Mesenchymal stem cell (in vitro differentiated cells and primary cell): ENCODE measurements around the gene CHL1.

ENCODE experiments used
- DNase-seq: peaks from one replicate; pipeline ENCODE4 v3.0.0-alpha.2; 2013
- H2AFZ ChIP-seq: one replicate; pipeline ENCODE4 v1.6.1; 2013; ENCODE audit warnings: low read depth, mild to moderate bottlenecking, control low read depth, inconsistent platforms, low read length, moderate library complexity
- H2AK5ac ChIP-seq: 2 replicates; pipeline ENCODE4 v1.6.1; 2013; ENCODE audit warnings: low read length, moderate library complexity, mild to moderate bottlenecking, inconsistent platforms; ENCODE audit not compliant: severe bottlenecking
- H2BK120ac ChIP-seq: one replicate; pipeline ENCODE4 v1.6.1; 2013; ENCODE audit warnings: low read depth, mild to moderate bottlenecking, inconsistent platforms, low read length, moderate library complexity
- H2BK12ac ChIP-seq, 2 experiments: one replicate each; pipeline ENCODE4 v1.6.1; 2013; ENCODE audit warnings: inconsistent platforms in 2 of 2, low read length in 2 of 2, mild to moderate bottlenecking in 2 of 2, moderate library complexity in 2 of 2, control low read depth in 1 of 2
- H2BK15ac ChIP-seq: one replicate; pipeline ENCODE4 v1.6.1; 2013; ENCODE audit warnings: mild to moderate bottlenecking, low read depth, inconsistent platforms; ENCODE audit not compliant: poor library complexity, severe bottlenecking
- H2BK5ac ChIP-seq: 2 replicates; pipeline ENCODE4 v1.6.1; 2013; ENCODE audit warnings: low read depth, mild to moderate bottlenecking, low read length, control low read depth, inconsistent platforms; ENCODE audit not compliant: poor library complexity, severe bottlenecking
- H3K14ac ChIP-seq, 2 experiments: one replicate each; pipeline ENCODE4 v1.6.1; 2013; ENCODE audit warnings: inconsistent platforms in 2 of 2, low read length in 2 of 2, control low read depth in 1 of 2, mild to moderate bottlenecking in 1 of 2, moderate library complexity in 1 of 2
- H3K18ac ChIP-seq, 2 experiments: one replicate each; pipeline ENCODE4 v1.6.1; 2013; ENCODE audit warnings: inconsistent platforms in 2 of 2, low read length in 2 of 2, control low read depth in 1 of 2, low read depth in 1 of 2, mild to moderate bottlenecking in 1 of 2
- H3K23ac ChIP-seq, 2 experiments: one replicate each; pipeline ENCODE4 v1.6.1; 2013; ENCODE audit warnings: inconsistent platforms in 2 of 2, low read length in 2 of 2, mild to moderate bottlenecking in 2 of 2, moderate library complexity in 2 of 2, control low read depth in 1 of 2
- H3K27ac ChIP-seq: 2 replicates; pipeline ENCODE4 v1.5.1; 2013; ENCODE audit warnings: mild to moderate bottlenecking, moderate library complexity, low read length, control low read depth, inconsistent platforms; ENCODE audit not compliant: poor library complexity, severe bottlenecking
- H3K27me3 ChIP-seq, 2 experiments: 2 replicates each; pipeline versions ENCODE4 v1.6.1 to v1.7.0; 2013; ENCODE audit warnings: low read length in 2 of 2, mild to moderate bottlenecking in 2 of 2, moderate library complexity in 2 of 2, control low read depth in 1 of 2, inconsistent platforms in 1 of 2; ENCODE audit not compliant: control insufficient read depth in 1 of 2, insufficient read depth in 1 of 2
- H3K36me3 ChIP-seq, 2 experiments: 2 replicates each; pipeline versions ENCODE4 v1.6.1 to v1.7.0; 2013; ENCODE audit warnings: low read length in 2 of 2, control low read depth in 1 of 2, inconsistent platforms in 1 of 2, low read depth in 1 of 2, mild to moderate bottlenecking in 1 of 2; ENCODE audit not compliant: insufficient read depth in 2 of 2, control insufficient read depth in 1 of 2
- H3K4ac ChIP-seq, 2 experiments: one replicate each; pipeline ENCODE4 v1.6.1; 2013; ENCODE audit warnings: inconsistent platforms in 2 of 2, low read length in 2 of 2, mild to moderate bottlenecking in 2 of 2, moderate library complexity in 2 of 2, control low read depth in 1 of 2, low read depth in 1 of 2
- H3K4me1 ChIP-seq: 2 replicates; pipeline ENCODE4 v1.6.1; 2013; ENCODE audit warnings: low read depth, low read length, control low read depth; ENCODE audit not compliant: control insufficient read depth, insufficient read depth
- H3K4me2 ChIP-seq: 2 replicates; pipeline ENCODE4 v1.6.1; 2013; ENCODE audit warnings: low read length, mild to moderate bottlenecking, inconsistent platforms; ENCODE audit not compliant: poor library complexity, severe bottlenecking
- H3K4me3 ChIP-seq, 2 experiments: 2 replicates each; pipeline versions ENCODE4 v1.5.1 to v1.7.0; 2013; ENCODE audit warnings: low read length in 2 of 2, mild to moderate bottlenecking in 2 of 2, control low read depth in 1 of 2, low read depth in 1 of 2; ENCODE audit not compliant: insufficient read depth in 1 of 2
- H3K79me1 ChIP-seq: replicated peaks from 2 replicates; pipeline ENCODE4 v1.6.1; 2013; ENCODE audit warnings: mild to moderate bottlenecking, control low read depth, low read length, inconsistent platforms; ENCODE audit not compliant: poor library complexity, severe bottlenecking
- H3K9ac ChIP-seq: 2 replicates; pipeline ENCODE4 v1.7.0; 2013; ENCODE audit warnings: mild to moderate bottlenecking, low read length, moderate library complexity
- H3K9me3 ChIP-seq: 2 replicates; pipeline ENCODE4 v1.7.0; 2013; ENCODE audit warnings: mild to moderate bottlenecking, low read length; ENCODE audit not compliant: control insufficient read depth
- H4K8ac ChIP-seq: one replicate; pipeline ENCODE4 v1.6.1; 2013; ENCODE audit warnings: inconsistent platforms, mild to moderate bottlenecking, low read length, moderate library complexity
- H4K91ac ChIP-seq: one replicate; pipeline ENCODE4 v1.6.1; 2013; ENCODE audit warnings: mild to moderate bottlenecking, low read length, inconsistent platforms
- WGBS: methylation state at CpG from one replicate; pipeline ENCODE4 v1.1.7; 2013; ENCODE audit warnings: mixed read lengths; 5-methylcytosine and 5-hydroxymethylcytosine counted together

The CHL1 gene

DNA sequence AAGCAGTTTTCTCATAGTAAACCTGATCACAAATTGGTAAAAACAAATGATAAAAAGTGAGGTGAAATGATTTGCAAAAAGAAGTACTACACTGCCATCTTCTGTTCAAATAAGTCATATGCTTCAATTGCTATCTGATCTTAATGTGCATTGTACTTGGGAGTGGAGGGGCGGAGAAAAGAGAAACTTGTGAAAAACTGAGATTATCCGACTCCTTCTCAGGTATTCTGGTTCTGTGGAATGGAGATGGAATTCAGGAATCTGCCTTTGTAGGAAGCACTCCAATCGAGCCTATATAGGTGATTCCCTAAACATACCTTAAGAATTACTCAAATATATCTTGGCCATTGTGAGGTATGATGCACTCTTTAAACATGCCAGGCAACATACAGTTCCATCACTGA, 180.6 kb downstream of the CHL1 start:
- Histone ChIP-seq H2BK5ac (no peak overlapping the region), H3K18ac (no peak overlapping the region), H3K79me1 (no peaks in the 10 kb centered on the region), H3K9ac (peak overlapping the region; percentile 23), H3K27ac (no peak overlapping the region), H3K4me1 (no peaks in the 10 kb centered on the region), H3K23ac (no peak overlapping the region), H2BK12ac (no peak overlapping the region), H2AFZ (no peak overlapping the region), H4K8ac (no peak overlapping the region), H3K4me3 (peak overlapping the region in 1 of 2 experiments; percentile 46), H3K9me3 (no peaks in the 10 kb centered on the region), H2BK15ac (no peak overlapping the region), H3K4me2 (peak overlapping the region; percentile 39), H3K36me3 (no peaks in the 10 kb centered on the region), H3K14ac (no peak overlapping the region), H3K27me3 (peaks cover 0 to 23% of the 10 kb centered on the region in 2 experiments), H2BK120ac (no peak overlapping the region), H4K91ac (no peak overlapping the region), H2AK5ac (no peak overlapping the region), H3K4ac (no peak overlapping the region)
- peak; percentile 25 for DNase-seq
- no CpG with 5 or more reads among the region's 3 CpGs for WGBS

DNA sequence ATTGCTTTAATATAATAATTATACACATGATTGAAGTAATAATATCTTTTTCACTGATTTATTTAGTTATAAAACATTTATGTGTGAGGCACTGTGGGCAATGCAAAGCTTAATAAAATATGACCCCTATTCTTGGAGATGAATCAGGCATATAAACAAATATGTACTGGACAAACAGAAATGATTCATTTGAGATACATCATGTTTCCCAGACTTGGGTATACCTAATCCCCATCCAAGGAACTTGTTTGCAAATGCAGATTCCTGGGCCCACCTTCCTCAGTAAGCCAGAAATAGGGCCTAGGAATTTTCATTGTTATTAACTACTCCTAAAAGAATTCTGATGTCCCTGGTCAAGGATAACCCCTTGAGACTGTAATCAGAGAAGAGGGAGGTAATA, 184.2 kb downstream of the CHL1 start:
- Histone ChIP-seq H3K4me1 (no peaks in the 10 kb centered on the region), H2BK15ac (no peak overlapping the region), H2AFZ (no peak overlapping the region), H4K91ac (no peak overlapping the region), H3K9me3 (no peaks in the 10 kb centered on the region), H2BK120ac (no peak overlapping the region), H3K27me3 (peaks cover 0 to 21% of the 10 kb centered on the region in 2 experiments), H4K8ac (no peak overlapping the region), H3K14ac (no peak overlapping the region), H3K27ac (no peak overlapping the region), H2BK12ac (no peak overlapping the region), H3K23ac (no peak overlapping the region), H2AK5ac (no peak overlapping the region), H3K4ac (no peak overlapping the region), H3K79me1 (no peaks in the 10 kb centered on the region), H3K18ac (no peak overlapping the region), H3K4me2 (no peak overlapping the region), H3K36me3 (no peaks in the 10 kb centered on the region), H3K4me3 (no peak overlapping the region), H2BK5ac (no peak overlapping the region), H3K9ac (no peak overlapping the region)
- DNase-seq: no peak

DNA sequence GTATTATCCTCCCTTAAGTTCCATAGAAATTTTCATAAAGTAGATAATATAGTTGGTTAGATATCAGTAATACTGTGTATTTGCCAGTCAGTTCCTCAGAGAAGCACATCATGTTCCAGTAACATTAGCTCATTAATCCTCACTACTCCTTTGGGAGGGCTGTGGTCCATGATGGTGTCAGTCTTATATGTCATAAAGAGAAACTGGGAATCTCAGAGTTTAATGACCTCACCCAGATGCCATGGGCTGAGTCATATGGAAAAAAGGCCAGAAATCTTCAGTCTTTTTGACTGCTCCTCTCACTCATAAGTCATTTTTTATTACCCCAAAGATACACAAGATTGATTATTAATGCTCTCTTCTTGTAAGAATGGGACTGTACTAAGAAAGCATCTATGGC, 188.6 kb downstream of the CHL1 start:
- H3K9me3 ChIP-seq: no peaks in the 10 kb centered on the region
- no peak overlapping the region for H3K23ac ChIP-seq
- H3K9ac ChIP-seq: no peak overlapping the region
- H3K4ac ChIP-seq: no peak overlapping the region
- H3K36me3 ChIP-seq: no peaks in the 10 kb centered on the region
- no peak overlapping the region for H3K4me2 ChIP-seq
- H3K27ac ChIP-seq: no peak overlapping the region
- H3K4me3 ChIP-seq: no peak overlapping the region
- no peak overlapping the region for H2BK5ac ChIP-seq
- H3K79me1 ChIP-seq: no peaks in the 10 kb centered on the region
- DNase-seq: peak; percentile 37
- H3K18ac ChIP-seq: no peak overlapping the region
- H3K14ac ChIP-seq: no peak overlapping the region
- no peaks in the 10 kb centered on the region for H3K4me1 ChIP-seq
- no peak overlapping the region for H2BK15ac ChIP-seq
- peaks cover 0 to 8% of the 10 kb centered on the region in 2 experiments for H3K27me3 ChIP-seq
- no peak overlapping the region for H2AFZ ChIP-seq
- no peak overlapping the region for H4K8ac ChIP-seq
- no peak overlapping the region for H2BK12ac ChIP-seq
- H2BK120ac ChIP-seq: no peak overlapping the region
- no peak overlapping the region for H4K91ac ChIP-seq
- no peak overlapping the region for H2AK5ac ChIP-seq

DNA sequence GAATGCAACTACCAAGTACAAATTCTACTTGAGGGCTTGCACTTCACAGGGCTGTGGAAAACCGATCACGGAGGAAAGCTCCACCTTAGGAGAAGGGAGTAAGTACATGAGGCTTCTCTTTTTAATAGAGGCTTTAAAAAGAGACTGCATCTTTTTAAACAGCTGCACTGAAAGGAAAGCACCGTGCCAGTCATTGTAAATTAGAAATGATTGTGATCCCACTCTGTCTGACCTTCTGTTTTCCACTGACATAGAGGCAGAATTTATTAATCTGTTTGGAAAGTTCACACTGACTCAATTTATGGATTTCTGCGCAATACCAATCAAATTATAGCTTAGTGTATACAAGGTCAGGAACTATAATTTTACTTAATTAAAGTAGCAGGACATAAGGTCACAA, 198.2 kb downstream of the CHL1 start:
- Histone ChIP-seq H3K36me3 (no peaks in the 10 kb centered on the region), H3K4me3 (no peak overlapping the region), H3K9ac (no peak overlapping the region), H3K27me3 (no peaks in the 10 kb centered on the region), H3K23ac (no peak overlapping the region), H3K4me2 (no peak overlapping the region), H3K27ac (no peak overlapping the region), H3K18ac (no peak overlapping the region), H2AK5ac (no peak overlapping the region), H3K14ac (no peak overlapping the region), H3K4me1 (no peaks in the 10 kb centered on the region), H2BK12ac (no peak overlapping the region), H3K9me3 (no peaks in the 10 kb centered on the region), H2BK5ac (no peak overlapping the region), H2BK15ac (no peak overlapping the region), H4K8ac (no peak overlapping the region), H4K91ac (no peak overlapping the region), H2AFZ (no peak overlapping the region), H3K79me1 (no peaks in the 10 kb centered on the region), H2BK120ac (no peak overlapping the region), H3K4ac (no peak overlapping the region)
- no peak for DNase-seq
- 66% methylated on average over 3 of the region's 4 CpGs for WGBS
